ENCODE results near the gene RPS21. TPM values are rescaled to one million over a fixed set of nuclear protein-coding genes. Genes with fewer than 3 reads are reported as not detected.
A peak's percentile ranks its signal among the peaks of the same experiment; 100 is the strongest.

The RPS21 gene
- total and polyA plus RNA-seq, 2 of the 13 experiments (the other 11 are each of a cell fraction or from before 2014, with no cell fraction given) = 2,647 to 11,063 TPM

DNA sequence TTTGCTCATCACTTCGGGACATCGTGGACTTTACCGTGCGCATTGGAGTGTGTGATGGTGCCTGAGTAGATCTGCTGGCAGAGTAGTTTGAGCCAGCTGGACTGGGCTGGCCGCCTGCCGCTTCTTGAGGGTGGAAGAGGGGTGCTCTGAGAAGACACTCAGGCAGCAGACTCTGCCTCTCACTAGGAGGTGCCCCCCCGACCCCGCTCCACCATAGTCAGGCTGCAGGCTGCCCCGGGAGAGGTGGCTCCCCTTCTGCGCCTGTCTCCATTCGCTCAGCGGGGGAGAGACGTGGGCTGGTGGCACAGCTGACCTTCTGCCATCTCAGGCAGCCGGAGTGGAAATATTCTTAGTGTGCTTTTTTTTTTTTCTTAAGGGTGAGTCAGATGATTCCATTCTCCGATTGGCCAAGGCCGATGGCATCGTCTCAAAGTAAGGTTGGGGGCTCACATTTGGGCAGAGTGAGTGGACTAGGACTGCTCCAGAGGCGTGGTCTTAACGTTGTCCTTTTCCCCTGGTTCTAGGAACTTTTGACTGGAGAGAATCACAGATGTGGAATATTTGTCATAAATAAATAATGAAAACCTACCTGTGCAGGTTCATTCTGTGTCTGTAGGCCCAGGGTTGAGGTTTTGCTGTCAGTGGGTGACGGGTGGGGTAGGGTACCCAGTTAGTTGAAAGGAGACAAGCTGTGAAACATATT lies 1.2 kb downstream of the RPS21 start (continued):
- TF ChIP-seq, protein P1, sequence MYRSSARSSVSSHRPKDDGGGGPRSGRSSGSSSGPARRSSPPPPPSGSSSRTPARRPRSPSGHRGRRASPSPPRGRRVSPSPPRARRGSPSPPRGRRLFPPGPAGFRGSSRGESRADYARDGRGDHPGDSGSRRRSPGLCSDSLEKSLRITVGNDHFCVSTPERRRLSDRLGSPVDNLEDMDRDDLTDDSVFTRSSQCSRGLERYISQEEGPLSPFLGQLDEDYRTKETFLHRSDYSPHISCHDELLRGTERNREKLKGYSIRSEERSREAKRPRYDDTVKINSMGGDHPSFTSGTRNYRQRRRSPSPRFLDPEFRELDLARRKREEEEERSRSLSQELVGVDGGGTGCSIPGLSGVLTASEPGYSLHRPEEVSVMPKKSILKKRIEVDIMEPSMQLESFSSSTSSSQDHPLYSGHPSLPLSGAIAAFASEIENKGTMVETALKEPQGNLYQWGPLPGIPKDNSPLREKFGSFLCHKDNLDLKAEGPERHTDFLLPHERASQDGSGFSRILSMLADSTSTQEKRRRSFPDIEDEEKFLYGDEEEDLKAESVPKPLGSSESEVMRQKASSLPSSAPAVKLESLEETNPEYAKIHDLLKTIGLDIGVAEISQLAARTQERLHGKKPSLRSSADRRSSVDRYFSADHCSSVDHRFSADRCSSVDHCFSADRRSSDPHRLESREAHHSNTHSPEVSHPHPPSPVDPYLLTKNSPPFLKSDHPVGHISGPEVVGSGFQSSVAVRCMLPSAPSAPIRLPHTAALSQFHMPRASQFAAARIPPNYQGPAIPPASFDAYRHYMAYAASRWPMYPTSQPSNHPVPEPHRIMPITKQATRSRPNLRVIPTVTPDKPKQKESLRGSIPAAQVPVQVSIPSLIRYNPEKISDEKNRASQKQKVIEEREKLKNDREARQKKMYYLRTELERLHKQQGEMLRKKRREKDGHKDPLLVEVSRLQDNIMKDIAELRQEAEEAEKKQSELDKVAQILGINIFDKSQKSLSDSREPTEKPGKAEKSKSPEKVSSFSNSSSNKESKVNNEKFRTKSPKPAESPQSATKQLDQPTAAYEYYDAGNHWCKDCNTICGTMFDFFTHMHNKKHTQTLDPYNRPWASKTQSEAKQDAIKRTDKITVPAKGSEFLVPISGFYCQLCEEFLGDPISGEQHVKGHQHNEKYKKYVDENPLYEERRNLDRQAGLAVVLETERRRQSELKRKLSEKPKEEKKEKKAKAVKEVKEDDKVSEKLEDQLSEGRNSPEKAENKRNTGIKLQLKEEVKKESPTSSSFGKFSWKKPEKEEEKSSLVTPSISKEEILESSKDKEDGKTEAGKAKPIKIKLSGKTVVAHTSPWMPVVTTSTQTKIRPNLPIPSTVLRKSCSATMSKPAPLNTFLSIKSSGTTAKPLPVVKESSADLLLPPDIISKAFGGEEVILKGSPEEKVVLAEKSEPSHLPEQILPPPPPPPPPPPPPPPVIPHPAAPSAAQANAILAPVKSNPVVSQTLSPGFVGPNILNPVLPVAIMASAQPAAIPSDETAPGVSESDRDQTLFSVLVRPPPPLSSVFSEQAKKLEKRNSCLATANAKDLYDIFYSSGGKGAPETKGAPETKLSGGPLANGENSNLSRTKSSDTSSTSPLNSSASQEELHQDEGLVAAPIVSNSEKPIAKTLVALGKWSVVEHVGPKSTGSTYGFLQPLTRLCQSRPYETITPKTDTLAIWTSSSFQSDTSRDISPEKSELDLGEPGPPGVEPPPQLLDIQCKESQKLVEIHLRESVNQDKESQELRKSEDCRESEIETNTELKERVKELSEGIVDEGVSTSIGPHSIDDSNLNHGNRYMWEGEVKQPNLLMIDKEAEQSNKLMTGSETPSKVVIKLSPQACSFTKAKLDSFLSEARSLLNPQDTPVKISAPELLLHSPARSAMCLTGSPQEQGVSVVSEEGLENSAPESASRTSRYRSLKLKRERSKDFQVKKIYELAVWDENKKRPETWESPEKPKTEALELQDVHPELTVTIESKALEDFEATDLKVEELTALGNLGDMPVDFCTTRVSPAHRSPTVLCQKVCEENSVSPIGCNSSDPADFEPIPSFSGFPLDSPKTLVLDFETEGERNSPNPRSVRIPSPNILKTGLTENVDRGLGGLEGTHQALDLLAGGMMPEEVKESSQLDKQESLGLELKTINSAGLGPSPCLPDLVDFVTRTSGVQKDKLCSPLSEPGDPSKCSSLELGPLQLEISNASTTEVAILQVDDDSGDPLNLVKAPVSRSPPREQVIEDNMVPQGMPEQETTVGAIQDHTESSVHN (CRISPR knock-in tag; IDR thresholded peaks at IDR 0.05) = no peak
- no peak for TF ChIP-seq U2AF1 (optimal IDR thresholded peaks at IDR 0.05; ENCODE audit: low read depth, low read length)
- TF ChIP-seq RBM22 (optimal IDR thresholded peaks at IDR 0.05; ENCODE audit: low read length) = peak; percentile 79
- TF ChIP-seq, protein P2, sequence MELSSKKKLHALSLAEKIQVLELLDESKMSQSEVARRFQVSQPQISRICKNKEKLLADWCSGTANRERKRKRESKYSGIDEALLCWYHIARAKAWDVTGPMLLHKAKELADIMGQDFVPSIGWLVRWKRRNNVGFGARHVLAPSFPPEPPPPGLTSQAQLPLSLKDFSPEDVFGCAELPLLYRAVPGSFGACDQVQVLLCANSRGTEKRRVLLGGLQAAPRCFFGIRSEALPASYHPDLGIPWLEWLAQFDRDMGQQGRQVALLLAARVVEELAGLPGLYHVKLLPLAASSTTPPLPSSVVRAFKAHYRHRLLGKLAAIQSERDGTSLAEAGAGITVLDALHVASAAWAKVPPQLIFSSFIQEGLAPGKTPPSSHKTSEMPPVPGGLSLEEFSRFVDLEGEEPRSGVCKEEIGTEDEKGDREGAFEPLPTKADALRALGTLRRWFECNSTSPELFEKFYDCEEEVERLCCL (CRISPR knock-in tag; IDR thresholded peaks at IDR 0.05; ENCODE audit: borderline replicate concordance) = 0 out of 2 replicates have a peak, but pooled peaks have one; percentile 37
- TF ChIP-seq ZNF138 (CRISPR knock-in tag; IDR thresholded peaks at IDR 0.05; ENCODE audit: low read depth) = peak; percentile 14; the same call in 1 of the 2 replicates
- TF ChIP-seq HES4 (CRISPR knock-in tag; IDR thresholded peaks at IDR 0.05; ENCODE audit: borderline replicate concordance) = peak; percentile 35; the same call in 1 of the 2 replicates
- no peak for TF ChIP-seq SNAI1 (CRISPR knock-in tag; IDR thresholded peaks at IDR 0.05; ENCODE audit: borderline replicate concordance)
- no peak for TF ChIP-seq MAZ (IDR thresholded peaks at IDR 0.05; ENCODE audit: borderline replicate concordance, low read depth, low read length)
- 0 out of 2 replicates have a peak, but pooled peaks have one; percentile 6 for TF ChIP-seq MAZ (CRISPR knock-in tag; IDR thresholded peaks at IDR 0.05; ENCODE audit: low read depth)
- TF ChIP-seq ZNF12 (CRISPR knock-in tag; IDR thresholded peaks at IDR 0.05) = no peak
- TF ChIP-seq TAF15 (IDR thresholded peaks at IDR 0.05; ENCODE audit: low read depth, low read length, poor library complexity, severe bottlenecking) = no peak
- TF ChIP-seq, protein P3, sequence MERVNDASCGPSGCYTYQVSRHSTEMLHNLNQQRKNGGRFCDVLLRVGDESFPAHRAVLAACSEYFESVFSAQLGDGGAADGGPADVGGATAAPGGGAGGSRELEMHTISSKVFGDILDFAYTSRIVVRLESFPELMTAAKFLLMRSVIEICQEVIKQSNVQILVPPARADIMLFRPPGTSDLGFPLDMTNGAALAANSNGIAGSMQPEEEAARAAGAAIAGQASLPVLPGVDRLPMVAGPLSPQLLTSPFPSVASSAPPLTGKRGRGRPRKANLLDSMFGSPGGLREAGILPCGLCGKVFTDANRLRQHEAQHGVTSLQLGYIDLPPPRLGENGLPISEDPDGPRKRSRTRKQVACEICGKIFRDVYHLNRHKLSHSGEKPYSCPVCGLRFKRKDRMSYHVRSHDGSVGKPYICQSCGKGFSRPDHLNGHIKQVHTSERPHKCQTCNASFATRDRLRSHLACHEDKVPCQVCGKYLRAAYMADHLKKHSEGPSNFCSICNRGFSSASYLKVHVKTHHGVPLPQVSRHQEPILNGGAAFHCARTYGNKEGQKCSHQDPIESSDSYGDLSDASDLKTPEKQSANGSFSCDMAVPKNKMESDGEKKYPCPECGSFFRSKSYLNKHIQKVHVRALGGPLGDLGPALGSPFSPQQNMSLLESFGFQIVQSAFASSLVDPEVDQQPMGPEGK (CRISPR knock-in tag; IDR thresholded peaks at IDR 0.05) = peak; percentile 34; the same call in 1 of the 2 replicates

Measured in HepG2 (cell line).